ENCODE results near the gene STAG3.

- TF ChIP-seq CTCF (IDR thresholded peaks at IDR 0.05): no peak
- no peak for TF ChIP-seq POLR2A (IDR thresholded peaks at IDR 0.05)
Measured at GRCh38 chr7:100211342-100211780, 33.6 kb downstream of the STAG3 start.
